GM19397 (cell line): ENCODE results near the gene NRIP2.

Experiments used
- ATAC-seq: cut with Tn5 transposase; IDR thresholded peaks from one replicate; pipeline ENCODE4 v1.9.1; 2021; ENCODE audit warnings: mild to moderate bottlenecking, moderate library complexity; ENCODE audit not compliant: unreplicated experiment

The NRIP2 gene

DNA sequence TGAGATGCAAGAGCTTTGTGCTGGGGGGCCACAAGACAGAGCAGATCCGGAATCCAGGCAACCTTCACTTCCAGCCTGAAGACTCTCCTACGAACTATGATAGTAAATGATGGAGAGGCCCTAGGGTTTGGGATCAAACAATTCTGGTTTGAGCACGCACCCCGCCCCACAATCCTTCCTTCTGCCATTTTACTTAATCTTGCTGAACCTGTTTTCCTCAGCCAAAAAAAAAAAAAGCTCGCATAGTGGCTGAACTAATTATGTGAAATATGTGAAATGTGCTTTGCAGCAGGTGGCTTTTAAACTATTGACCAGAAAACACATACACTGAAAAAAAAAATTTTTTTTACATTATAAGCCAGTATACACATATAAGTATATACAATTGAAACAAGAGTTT is 23.0 kb downstream of the NRIP2 start:
- ATAC-seq = no peak

DNA sequence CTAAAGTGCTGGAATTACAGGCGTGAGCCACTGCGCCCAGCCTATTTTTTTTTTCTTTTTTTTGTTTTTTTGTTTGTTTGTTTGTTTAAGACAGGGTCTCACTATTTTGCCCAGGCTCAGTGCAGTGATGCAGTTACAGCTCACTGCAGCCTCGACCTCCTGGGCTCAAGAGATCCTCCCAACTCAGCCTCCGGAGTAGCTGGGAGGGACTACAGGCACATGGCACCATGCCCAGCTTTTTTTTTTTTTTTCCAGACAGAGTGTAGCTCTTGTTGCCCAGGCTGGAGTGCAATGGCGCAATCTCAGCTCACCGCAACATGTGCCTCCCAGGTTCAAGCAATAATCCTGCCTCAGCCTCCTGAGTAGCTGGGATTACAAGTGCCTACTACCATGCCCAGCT is 28.1 kb downstream of the NRIP2 start:
- no peak for ATAC-seq

DNA sequence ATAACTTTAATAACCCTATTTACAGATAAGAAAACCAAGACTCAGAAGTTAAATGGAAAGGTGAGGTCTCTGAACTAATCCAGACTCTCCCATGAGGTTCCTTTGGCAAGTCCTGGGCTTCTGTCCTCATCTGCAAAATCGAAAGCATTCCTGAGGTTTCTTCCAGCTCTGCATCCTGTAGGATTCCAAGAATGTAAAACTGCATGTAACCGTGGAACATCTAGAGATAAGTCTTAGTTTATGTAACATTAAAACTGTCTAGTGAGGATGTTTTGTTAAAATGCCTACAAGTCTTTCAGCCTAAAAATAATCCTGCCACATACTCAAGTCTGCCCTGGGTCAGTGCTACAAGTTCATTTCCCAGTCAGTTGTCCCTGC is 29.7 kb downstream of the NRIP2 start:
- ATAC-seq = no peak

DNA sequence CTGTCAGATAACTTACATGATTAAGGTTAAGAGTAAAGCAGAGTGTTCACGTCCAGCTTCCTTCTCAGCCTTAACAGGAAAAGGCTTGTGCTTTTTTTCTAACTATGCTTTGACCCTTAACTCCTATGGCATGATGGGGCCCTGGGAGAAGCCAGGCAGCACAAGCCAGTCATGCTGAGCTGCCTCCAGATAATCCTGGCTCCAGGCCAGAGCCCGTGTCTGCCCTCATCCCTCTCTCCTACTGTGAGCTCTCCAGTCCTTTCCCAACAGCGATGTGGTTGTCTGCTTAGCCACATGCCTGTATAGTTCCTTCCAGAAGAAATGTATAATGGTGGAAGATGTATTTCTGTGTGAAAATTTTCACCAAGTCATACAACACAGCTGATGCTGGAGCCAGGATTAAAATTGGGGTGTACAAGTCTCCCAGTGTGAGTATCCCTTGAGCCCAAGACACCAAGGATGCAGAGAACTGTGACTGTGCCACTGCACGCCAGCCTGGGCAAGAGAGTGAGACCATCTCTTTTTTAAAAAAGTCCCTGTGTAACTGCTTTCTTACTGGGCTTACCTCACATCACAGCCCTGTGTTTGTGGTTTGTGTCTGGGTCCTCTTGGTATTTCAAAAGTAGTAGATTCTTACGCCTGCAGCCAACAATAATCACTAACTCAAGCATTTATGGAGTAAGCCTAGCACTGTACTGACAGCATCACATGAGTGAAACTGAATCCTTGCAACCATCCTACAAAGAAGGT is 30.3 kb downstream of the NRIP2 start:
- no peak for ATAC-seq

DNA sequence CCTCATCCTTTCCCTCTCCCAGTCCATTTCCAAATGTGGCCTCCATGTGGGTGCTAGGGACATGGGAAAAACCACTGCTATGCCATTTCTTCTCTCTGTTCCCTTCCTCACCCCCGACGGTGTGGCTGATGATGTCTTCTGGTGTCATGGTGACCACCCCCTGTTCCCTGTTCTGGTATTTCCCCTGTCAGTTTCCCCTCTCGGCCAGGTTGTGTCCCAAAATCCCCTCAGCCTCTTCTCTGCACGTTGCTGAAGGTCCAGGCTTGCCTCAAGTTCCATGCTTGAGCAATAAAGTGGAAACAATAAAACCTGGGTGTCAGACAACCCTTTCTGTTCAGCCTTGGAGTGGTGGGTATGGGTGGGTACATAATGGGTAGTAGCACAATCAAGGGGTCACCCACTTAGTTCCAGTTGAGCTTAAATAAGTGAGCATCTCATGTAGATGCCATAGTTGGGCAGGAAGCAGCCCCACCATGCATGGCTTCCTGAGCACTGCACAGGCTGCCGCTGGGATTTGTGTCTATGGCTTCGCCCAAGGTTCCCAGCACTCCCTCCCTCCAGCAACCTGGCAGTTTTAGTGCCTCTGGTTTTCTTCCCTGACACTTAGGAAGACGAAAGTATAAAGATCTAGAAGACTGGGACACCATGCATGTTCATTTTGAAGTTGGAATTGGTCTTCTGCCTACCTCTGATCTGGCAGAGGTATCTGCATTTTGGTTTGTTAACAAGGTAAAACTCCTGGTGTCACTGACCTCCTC is 31.0 kb downstream of the NRIP2 start:
- no peak for ATAC-seq

DNA sequence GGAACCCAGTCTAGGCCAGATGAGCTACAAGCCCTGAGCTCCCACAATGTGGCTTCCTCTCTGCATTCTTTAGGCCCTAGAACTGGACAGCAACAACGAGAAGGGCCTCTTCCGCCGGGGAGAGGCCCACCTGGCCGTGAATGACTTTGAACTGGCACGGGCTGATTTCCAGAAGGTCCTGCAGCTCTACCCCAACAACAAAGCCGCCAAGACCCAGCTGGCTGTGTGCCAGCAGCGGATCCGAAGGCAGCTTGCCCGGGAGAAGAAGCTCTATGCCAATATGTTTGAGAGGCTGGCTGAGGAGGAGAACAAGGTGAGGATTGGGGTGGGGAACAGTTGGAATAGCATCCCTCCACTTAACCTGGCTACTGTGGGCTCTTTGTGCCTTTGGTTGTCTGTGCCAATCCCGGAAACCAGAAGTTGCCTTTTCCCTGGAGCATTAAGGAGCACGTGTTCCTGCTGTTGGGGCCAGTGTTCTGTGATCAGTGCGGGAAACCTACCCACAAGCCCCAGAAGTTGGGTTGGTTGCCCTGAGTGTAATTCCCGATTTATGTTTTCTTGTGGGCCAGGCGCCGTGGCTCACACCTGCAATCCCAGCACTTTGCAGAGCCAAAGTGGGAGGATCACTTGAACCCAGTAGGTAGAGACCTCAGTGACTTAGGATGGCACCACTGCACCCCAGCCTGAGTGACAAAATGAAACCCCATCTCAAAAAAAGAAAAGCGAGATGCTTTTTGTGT is 33.6 kb downstream of the NRIP2 start:
- ATAC-seq = no peak

DNA sequence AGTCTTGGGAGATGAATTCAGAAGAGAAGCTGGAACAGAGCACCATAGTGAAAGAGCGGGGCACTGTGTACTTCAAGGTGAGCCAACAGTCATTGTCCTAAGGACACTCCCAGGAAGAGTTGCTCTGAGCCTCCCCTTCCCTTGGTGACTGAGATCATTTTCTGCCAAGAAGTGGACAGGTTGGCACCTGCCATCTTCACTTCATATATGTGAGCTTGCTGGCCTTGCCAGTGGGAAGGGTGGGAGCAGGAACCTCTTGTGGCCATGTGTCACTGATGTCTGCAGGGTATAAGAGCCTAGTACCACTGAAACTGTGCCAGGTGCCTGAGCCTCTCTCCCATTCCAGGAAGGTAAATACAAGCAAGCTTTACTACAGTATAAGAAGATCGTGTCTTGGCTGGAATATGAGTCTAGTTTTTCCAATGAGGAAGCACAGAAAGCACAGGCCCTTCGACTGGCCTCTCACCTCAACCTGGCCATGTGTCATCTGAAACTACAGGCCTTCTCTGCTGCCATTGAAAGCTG is 34.7 kb downstream of the NRIP2 start:
- no peak for ATAC-seq

DNA sequence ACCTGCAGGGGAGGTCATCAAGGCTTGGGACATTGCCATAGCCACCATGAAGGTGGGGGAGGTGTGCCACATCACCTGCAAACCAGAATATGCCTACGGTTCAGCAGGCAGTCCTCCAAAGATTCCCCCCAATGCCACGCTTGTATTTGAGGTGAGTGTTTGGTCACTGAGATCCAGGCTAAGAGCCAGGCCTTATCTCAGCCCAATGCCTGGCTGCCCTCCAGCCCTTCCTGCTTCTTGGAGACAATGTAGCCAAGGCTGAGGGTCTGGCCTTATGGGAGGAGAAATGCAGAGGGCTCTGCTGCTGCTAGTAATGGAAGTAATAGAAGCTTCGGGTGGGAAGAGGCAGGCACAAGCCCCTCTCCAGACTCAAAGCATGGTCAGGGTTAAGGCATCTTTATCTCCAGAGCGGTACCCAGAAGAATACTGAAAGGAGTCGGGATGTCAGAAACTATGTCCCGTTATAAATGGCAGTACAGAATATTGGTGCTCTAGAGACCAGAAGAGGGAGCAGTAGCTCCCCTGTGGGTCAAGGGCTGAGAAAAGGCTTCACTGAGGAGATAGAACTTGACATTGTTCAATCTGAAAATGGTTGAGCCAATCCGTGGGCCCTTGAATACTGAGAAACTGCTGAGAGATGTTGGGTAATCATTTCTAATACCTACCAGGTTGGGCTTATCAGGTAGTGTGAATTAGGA is 37.0 kb downstream of the NRIP2 start:
- ATAC-seq = no peak

DNA sequence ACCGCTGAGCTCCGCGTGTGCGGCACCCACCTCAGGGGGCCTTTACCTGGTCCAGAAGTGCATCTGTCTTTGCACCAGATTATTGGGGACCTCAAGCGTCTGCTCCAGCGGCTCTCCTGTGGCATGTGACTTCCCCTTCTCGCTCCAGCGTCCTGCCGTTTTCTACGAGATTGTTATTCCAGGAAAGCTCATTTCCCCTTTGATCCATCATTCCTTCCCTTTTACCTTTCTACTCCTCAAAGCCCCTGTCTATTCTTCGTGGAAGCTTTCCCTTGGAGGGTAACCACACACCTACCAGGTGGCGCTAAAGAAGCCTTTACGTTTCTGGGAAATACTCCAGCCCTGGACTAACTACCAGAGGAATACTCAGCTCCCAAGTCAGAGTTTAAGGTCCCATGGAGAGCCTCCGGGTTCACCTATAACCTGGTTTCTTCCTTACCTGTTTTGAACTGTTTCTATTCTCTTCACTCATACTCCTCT is 38.6 kb downstream of the NRIP2 start:
- ATAC-seq = no peak

DNA sequence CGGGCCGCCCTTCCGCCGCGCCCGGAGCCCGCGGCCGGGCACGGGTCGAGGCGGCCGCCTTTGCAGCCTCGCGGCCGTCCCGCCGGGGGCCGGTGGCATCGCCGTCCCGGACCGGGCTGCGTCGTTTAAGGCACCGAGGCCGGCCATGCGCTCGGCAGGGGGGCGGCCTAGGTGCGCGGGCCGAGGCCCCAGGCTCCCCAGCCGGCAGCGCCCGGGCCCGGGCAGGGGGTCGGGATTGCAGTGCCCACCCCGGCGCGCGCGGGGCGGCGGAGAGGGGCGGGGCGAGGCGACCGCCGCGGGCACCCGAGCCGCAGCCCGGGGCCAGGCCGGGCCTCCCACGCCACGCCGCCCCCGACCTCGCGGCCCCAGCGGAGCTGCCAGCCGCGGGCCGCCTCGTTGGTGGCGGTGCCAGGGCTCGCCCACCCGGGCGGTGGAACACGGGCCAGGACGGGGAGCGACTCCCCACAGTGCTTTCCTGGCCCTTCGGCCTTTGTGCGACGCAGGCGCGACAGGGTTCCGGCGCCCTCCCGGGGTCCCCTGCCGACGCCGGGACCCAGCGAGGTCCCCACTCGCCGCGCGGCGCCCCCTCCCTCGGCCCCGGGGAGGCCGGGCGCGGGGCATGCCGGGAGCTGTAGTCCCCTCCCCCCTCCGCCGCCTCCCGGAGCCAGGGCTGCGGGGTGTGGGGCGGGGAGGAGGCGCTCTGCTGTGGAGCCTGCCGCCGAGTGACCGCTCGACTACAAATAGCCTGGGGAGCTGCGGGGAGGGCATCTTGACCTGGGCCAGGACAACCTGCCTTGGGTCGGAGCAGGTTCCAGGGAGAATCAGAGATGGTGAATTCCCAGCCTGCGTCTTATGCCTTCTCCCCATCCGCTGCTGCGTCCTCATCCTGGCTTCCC is 39.3 kb downstream of the NRIP2 start:
- peak; percentile 64 for ATAC-seq

DNA sequence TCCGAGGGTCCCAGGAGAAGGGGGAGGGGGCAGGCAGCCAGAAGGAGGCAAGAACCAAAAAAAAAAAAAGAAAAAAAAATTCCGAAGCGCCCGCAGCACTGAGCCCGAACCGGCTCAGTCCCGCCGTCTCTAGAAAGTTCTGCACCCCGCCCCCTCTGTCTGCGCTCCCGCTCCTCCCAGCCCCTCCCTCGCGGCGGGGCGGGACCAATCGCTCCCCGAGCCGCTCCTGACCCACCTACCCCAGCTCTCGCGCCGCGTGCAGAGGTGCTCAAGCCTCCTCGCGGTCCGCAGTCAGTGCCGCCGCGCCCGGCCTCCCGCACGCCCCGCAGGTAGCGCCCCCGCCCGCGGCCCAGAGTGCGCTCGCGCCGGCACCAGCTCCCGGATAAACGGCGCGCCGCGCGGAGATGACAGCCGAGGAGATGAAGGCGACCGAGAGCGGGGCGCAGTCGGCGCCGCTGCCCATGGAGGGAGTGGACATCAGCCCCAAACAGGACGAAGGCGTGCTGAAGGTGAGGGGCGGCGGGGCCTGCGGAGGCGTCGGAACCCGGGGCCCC is 40.0 kb downstream of the NRIP2 start, which contains the start of gene FKBP4:
TSS of gene FKBP4 (plus strand) at position 235 of the 554 bp plus-strand sequence. CDS start at position 405, 170 bp downstream.
- peak; percentile 79 for ATAC-seq

DNA sequence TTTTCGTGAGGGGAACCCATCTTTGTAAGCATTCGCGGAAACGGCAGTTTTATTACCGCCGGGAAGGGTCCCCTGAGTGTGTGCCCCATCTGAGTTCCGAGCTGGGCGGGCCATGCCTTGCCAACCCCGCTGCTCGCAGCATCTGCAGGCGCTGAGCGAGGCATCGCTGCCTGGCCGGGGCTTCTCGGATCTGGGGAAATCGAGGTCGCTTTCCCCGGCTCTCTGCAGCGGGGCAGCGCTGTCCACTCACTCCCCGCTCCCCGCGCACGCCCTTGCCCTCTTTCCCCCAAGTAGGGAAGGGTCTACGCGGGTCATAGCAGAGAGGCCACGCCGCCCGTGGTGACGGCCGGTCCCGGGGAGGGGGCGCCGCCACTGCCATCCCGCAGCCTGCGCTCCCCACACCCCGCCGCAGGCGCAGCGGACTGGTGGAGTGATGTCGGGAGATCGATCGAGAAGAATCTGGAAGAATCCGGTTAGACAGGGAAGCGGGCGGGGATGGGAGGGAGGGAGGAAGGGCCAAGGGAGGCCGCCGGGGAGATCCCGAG is 40.6 kb downstream of the NRIP2 start:
- ATAC-seq = peak; percentile 1

DNA sequence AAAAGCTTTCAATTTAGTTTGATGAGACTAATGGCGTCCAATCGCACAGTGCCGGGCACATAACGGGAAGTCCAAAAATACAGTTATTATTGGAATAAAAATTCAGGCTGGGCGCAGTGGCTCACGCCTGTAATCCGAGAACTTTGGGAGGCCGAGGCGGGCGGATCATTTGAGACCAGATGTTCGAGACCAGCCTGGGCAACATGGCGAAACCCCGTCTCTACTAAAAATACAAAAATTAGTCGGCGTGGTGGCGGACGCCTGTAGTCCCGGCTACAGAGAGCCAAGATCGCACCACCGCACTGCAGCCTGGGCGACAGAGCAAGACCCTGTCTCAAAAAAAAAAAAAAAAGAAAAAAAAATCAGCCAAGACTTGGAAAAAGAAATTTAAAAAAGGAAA is 41.3 kb downstream of the NRIP2 start:
- no peak for ATAC-seq

DNA sequence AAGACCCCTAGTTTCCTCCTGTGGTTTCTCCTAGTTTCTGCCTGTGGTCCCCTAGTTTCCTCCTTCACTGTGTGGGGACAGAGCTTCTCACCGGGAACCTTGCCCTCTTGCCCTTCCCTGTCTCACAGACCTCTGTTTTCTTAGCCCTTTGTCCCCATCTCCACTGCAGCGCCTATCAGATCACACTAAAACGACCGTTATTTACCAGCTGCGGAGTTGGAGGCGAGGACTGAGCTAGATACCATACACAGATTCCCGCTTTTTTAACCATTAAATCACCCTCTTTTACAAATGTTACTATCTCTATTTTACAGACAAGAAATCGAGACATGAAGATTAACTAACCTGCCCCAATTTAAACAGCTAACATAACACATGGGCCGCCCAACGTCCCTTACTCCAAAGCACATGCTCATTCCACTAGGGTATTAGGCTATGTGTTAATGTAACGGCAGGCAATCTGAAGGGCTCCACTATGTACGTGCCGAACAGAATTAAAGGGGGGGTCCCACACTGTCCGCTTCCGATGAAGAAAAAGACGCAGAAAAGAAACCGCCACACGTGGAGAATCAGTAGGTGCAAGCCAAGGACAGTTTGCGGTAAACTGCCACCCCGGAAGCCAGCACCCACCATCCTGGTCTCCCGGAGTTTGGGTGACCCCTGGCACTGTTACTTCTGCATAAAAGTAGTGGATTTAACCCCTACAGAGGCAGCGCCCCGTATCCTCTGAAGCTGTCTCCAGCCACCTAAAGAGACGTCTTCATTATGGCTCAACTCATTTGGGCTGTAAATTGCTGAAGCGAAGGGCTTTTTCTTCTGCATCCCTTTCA is 41.9 kb downstream of the NRIP2 start:
- no peak for ATAC-seq

DNA sequence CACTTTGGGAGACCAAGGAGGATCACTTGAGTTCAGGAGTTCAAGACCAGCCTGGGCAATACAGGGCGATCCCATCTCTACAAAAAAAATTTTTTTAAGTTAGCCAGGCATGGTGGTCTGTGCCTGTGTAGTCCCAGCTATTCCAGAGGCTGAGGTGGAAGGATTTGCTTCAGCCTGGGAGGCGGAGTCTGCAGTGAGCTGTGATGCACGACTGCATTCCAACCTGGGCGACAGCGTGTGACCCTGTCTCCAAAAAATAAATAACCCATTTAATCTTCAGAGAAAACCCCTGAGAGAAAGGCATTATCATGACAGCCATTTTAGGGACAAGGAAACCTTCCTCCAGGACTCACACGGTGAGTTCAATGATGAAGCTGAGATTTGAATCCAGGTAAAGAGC is 43.7 kb downstream of the NRIP2 start:
- ATAC-seq = no peak

DNA sequence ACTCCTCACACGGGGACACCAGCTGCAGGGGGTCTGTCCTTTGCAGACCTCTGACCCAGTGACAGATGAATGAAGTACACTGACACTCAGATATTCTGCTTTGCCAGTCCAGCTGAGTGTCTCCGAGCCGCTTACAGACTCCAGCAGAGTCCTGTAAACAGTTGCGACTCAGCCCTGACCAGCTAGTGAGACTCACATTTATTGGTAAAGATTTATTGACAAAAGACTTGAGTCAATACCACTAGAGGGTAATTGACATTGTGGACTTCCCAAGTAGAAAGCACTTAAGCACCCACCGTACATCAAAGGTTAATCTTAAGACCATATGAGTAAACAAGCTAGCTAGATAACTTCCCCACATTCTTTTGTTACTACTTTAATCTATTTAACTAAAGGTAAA is 49.8 kb downstream of the NRIP2 start:
- ATAC-seq = no peak

DNA sequence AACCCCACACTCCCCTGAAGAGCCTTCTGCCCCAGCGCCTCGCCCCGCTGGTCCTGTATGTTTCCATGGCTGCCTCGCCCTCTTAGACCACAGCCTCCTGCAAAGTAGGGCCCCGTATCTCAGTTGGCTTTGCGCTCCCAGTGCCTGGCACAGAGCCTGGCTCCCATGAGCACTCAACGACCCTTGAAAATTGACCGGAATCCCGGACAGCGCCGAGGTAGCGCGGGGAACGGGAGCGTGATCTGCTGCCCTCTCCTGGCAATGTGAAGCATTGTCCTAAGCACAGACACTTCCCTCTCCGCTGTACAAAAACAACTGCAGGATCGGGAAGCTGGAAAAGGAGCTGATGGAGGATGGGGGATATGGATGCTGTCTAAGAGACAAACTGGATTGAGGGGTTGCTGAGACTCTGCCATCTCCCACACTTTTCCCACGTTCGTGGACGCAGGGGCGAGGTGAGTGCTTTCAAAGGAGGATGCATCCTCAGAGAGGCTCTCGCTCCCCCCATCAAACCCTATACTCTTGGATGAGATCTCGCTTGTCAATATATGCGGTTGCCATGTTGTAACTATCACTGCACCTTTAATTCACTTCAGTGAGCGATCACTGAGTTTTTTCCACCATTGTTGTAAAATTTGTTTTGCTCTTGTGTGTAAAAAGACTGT is 50.8 kb downstream of the NRIP2 start:
- ATAC-seq = no peak

DNA sequence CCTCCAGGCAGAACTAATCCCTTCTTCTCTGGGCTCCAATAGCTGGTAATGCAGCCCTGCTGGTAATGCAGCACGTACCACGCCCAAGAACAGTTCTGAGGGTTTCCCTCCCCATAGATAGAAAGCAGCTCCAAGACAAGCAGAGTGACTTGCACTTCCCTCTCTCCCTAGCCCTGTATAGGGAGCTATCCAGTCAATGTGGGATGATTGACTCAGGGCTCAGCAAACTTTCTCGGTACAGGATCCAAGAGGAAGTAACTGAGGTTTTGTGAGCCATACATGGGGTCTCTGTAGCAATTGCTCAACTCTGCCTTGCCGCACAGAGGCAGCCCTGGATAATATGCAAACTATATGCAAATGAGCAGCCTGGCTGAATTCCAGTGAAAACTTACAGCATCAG is 55.6 kb downstream of the NRIP2 start:
- ATAC-seq = no peak
